Measurements from ENCODE around the gene TMEM139.

Gene TMEM139

DNA sequence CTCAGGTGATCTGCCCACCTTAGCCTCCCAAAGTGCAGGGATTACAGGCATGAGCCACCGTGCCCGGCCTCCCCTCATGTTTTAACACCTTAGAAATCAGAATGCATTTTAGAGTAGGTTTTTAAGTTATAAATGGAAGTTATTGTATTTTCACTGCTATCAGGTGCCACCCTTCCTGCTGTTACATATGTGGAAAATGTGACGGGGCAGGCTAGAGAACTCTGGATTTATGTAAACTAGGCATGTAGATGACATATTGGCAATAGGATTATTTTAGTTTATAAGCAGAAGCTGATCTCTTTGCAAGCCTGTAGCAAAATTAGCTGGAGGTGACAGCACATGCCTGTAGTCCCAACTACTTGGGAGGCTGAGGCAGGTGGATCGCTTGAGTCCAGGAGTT is 5.5 kb downstream of the TMEM139 start:
- no peak for DNase-seq

DNA sequence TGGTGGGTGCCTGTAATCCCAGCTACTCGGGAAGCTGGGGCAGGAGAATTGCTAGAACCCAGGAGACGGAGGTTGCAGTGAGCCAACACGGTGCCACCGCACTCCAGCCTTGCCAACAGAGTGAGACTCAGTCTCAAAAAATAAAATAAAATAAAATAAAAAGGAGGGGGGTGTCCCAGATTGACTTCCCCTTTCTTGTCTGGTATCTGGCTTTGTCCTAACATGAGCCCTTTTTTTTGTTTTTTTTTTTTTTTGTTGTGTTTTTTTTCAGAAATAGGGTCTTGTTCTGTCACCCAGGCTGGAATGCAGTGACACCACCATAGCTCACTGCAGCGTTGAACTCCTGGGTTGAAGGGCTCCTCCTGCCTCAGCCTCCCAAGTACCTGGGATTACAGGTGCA is 8.1 kb downstream of the TMEM139 start:
- no peak for DNase-seq

DNA sequence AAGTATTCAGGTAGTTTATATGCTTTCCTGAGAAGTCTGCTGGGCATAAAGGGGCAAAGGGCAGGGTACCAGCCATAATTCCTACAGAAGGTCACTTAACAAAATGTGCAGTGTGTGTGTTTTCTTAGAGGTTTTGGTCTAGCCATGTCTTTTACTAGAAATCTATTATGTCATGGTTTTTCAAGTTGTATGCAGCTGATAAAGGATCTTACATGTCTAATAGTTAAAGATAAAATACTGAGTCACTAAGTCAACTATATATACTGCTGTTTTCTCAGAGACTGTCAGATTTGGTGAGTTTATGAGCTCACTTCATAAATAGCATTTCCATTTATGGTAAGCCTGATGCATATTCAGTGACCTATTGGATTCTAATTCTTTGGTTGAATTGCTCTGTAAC is 11.1 kb downstream of the TMEM139 start:
- DNase-seq, result no peak

DNA sequence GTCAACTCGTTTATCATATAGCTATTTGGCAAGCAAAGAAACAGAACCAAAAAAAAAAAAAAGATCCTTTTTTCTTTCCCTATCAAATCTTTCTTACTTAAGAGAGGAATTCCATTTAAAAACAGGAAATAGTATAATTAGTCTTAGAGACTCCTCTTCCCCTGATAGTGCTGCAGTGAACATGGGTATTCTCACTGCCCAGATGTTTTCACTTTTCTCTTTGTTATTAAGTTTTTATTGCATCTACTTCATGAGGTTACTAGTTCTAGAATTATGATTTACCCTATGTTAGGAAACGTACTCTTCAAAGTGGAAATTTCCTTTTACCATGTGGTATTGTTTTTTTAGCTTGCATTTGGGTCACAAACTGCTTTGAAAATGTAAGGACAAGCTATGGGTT is 11.9 kb downstream of the TMEM139 start:
- no peak for DNase-seq

DNA sequence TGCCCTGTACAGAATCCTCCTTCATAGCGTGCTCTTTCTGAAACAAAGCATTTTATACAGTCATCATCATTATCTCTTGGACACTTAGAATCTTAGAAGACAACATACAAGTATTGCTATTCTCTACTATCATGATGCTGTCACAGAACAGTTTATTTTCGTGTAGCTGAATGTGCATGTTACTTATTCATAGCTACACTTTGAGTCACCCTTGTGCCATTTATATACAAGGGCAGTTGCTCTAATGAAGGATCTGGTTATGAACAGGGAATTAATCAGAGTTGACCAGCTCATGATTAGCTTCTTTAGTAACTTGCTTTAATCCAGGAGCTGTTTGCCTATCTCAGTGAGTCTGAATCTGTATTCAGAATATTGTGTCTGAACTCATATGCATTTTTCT is 14.6 kb downstream of the TMEM139 start:
- DNase-seq, result no peak

DNA sequence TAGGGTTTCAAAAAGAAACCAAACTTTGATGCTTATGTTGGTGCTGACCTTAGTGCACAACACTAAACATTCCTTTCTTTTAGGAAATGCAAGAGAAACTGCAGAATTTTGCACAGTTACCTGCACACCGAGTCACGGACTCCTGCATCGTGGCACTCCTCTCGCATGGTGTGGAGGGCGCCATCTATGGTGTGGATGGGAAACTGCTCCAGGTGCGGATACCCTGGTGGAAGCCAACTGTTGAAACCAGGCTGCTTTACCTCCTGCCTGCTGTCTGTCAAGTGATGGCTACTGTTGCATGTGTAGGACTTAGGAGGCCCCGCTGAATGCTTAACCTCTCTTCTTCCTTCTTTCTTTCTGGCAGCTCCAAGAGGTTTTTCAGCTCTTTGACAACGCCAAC is 15.1 kb downstream of the TMEM139 start:
- no peak for DNase-seq

DNA sequence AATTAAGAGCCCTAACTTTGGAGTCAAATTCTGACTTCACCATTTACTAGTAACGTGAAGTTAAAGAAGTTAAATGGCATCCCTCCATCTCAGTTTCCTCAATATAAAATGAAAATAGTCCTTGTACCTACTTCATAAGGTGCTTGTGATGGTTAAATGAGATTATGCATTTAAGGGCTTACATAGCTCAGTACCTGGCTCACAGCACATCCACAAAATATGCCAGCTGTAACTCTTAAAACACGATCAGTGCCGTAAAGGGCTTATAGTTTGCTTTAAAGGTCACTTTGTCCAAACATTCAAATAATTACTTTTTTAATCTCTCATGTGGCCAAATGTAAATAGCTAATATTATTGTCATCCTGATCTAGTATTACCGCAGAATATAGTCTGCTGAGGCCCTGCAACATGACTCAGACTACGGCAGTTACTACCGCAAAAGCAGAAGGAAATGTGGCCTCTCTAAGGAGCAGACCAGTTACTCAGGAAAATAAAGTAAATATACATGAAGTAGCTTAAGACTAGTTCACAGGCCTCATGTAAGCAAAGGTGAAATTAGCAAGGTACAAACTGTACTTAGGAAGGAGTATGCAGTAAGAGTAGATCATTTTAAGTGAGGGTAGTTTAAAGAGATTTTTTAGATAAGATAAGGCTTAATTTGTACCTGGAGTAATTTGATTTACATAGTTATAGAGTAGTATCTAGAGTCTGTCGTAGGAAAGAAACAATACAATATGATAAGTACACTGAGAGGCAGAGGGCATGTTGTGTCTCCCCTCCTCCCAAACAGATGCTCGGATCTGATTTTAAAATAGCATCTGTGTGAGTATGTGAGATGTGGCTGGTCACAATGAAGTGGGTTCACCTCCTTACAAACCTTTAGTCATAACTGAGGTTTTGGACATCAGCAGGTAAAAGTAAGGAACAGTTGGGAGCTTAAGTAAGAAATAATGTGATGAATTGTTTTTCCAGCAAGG is 16.5 kb downstream of the TMEM139 start:
- DNase-seq, result no peak

DNA sequence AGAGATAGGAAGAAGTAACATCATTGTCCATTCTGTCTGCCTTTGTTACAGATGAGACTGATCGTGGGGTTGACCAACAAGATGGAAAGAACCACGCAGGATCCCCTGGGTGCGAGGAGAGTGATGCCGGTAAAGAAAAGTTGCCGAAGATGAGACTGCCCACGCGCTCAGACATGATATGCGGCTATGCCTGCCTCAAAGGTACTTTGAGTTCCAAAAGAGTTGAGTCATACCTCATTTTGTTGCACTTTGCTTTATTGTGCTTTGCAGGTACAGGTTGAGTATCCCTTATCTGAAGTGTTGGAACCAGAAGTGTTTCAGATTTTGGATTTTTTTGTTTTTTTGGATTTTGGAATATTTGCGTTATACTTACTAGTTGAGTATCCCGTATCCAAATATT is 19.0 kb downstream of the TMEM139 start:
- no peak for DNase-seq

DNA sequence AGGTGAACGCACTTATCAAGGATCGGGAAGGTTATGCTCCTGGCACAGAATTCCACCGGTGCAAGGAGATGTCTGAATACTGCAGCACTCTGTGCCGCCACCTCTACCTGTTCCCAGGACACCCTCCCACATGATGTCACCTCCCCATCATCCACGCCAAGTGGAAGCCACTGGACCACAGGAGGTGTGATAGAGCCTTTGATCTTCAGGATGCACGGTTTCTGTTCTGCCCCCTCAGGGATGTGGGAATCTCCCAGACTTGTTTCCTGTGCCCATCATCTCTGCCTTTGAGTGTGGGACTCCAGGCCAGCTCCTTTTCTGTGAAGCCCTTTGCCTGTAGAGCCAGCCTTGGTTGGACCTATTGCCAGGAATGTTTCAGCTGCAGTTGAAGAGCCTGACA is 20.2 kb downstream of the TMEM139 start:
- DNase-seq, result no peak

DNA sequence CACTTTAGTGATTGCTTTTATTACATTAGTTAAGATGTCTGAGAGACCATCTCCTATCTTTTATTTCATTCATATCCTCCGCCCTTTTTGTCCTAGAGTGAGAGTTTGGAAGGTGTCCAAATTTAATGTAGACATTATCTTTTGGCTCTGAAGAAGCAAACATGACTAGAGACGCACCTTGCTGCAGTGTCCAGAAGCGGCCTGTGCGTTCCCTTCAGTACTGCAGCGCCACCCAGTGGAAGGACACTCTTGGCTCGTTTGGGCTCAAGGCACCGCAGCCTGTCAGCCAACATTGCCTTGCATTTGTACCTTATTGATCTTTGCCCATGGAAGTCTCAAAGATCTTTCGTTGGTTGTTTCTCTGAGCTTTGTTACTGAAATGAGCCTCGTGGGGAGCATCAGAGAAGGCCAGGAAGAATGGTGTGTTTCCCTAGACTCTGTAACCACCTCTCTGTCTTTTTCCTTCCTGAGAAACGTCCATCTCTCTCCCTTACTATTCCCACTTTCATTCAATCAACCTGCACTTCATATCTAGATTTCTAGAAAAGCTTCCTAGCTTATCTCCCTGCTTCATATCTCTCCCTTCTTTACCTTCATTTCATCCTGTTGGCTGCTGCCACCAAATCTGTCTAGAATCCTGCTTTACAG is 20.8 kb downstream of the TMEM139 start:
- DNase-seq, result peak; percentile 29

DNA sequence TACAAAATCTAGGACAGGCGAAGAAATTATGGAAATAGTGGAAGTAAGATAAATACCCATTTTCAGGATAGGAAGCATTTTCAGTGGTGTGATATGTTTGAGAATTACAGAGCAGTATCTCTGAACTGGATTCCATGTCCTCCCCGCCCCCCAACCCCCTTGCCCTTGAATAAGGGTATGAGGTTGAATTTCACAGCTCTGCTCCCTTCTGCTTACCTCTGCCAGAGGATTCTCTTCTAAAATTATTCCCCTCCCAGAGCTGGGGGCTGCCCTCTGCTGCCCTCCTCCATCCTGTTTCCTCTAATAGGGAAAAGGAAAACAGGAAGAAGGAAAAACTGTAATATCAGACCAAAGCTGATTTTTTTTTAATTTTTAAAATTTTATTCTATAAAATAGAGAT is 23.9 kb downstream of the TMEM139 start:
- no peak for DNase-seq

DNA sequence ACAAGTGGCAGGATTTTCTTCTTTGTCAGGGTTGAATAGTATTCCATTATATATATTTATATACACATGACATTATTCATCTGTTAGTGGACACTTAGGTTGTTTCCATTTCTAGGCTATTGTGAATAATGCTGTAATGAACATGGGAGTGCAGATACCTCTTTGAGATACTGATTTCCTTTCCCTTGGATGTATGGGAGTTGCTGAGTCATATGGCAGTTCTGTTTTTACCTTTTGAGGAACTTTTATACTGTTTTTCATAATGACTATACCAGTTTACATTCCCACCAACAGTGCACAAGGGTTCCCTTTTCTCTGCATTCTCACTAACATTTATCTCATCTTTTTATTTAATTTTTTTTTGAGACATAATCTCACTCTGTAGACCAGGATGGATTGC is 29.4 kb downstream of the TMEM139 start:
- DNase-seq, result no peak

DNA sequence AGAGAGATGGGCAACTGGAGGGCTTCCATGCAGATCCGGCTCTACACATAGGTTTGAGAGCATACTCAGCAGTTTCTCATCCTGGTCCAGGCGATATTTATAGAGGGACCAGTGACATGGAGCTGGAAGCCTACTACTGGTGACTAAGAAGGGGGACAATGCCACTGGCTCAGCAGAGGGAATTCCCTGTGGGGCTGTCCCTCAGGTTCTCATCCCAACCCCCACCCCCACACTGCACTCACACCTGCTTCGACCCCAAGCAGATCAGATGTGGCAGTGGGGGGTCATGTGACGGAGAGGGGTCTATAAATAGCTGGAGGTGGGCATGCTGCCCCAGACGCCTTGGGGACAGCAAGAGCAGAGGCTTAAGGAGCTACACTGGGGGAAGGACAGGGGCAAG is 31.0 kb downstream of the TMEM139 start, which contains the start of gene CLCN1:
Gene CLCN1, plus strand, starts transcription at position 336 of the 400 bp plus-strand sequence. CDS start 102 bp downstream, outside the sequence.
- no peak for DNase-seq

DNA sequence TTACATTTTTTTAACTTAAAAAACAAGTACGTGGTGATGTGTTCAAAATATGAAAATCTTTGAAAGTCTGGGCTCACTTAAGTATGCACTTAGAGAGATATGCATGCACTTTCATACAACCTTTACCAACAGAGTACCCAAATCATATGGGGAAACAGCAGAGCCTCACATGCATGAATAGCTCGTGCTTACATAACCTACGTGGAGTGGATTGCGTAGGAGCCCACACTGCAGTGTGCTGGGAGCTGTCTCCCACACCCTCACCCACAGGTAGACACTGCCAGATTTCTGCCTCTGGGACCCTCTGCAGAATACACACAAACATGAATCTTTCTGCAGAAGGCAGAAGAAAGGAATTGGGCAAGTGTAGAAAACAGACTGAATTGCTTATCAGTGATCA is 31.7 kb downstream of the TMEM139 start:
- DNase-seq, result no peak

DNA sequence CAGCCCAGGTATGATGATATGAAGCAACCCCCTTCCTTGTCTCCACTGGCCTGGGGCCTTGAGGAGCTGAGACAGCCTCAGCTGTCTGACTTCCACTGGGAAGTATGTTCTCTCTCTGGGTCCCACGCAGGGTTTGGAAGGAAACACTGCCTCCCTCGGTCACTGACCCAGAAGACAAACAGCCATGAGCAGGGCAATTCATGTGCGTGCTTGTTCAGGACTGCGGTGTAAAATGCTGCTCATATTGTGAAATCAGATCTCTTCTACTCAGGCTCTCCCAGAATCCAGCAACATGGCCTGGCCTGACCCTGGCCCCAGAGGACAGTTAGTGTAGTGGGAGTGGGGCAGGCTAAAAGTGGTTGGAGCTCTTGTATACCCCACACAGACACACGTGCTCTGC is 33.9 kb downstream of the TMEM139 start:
- no peak for DNase-seq

DNA sequence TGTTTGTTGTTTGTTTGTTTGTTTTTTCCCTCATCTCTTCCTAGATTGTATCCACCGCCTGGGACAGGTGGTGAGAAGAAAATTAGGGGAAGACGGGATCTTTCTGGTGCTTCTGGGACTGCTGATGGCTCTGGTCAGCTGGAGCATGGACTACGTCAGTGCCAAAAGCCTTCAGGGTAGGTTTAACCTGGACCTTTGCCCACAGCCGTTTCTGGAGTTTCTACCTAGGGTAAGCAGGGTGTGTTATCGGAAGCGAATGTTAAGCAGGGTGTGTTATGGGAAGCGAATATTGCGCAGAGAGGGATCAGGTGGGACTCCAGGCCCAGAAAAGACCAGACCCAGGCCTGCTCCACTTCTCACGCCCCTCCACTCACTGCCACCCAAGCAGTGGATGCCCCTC is 35.9 kb downstream of the TMEM139 start:
- DNase-seq, result no peak

DNA sequence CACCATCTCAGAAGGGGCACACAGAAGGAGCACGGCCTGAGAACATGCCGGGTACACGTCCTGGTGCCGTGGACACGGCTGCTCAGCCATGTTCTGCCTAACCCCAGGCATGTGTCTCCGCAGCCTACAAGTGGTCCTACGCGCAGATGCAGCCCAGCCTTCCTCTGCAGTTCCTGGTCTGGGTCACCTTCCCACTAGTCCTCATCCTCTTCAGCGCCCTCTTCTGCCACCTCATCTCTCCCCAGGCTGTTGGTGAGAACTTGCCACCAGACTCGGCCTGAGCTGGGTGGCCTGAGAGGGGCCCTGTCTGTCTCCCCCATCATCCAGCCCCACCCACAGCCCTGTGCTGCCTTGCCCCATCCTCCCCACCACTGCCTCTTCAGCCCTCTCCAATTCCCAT is 36.5 kb downstream of the TMEM139 start:
- no peak for DNase-seq

DNA sequence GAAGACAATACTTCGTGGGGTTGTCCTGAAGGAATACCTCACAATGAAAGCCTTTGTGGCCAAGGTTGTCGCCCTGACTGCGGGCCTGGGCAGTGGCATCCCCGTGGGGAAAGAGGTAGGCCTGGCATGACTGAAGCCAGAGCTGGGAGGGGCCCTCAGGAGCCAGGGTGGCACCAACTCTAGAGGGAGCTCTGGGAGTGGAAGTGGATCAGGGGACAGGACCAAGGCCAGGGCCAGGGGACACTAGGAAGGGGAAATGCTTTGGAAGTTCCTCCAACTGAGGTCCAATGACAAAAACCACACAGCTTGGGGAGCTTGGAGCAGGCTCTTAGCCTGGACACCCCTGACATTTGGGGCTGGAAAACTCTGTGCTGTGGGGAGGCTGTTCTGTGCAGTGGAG is 37.0 kb downstream of the TMEM139 start:
- no peak for DNase-seq

DNA sequence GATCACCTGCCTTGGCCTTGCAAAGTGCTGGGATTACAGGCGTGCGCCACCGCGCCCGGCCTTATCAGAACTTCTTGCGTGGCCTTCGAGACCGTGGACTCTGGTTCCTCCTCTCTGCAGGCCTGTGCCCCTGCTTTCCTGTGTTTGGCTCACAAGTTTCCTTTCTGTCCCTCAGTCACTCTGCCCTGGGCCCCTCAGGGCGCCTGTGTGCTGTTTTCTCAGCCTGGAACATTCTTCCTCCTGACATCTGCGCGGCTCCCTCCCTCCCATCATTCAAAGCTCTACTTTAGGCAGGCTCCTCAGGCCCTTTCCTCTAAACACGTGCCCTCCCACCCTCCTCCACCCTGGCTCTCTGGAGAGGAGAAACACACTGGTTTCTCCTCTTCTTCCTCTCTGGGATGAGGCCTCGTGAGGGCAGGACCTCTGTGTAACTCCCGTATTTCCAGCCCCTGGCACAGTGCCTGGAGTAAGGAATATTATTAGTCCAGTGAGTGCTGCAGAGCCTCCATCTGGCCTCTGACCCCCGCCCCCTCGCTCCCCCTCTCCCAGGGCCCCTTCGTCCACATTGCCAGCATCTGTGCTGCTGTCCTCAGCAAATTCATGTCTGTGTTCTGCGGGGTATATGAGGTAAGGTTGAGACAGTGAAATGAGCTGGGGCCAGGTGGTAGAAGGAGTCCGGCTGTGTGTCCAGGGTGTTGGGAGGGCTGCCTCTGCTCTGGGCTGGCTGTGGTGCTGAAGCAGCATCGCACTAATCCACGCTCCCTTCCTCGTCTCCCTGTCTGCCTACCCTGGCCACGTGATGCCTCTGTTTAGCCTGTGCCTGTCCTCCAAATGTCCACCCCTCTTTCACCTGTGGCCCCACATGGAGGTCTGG is 38.2 kb downstream of the TMEM139 start:
- no peak for DNase-seq

DNA sequence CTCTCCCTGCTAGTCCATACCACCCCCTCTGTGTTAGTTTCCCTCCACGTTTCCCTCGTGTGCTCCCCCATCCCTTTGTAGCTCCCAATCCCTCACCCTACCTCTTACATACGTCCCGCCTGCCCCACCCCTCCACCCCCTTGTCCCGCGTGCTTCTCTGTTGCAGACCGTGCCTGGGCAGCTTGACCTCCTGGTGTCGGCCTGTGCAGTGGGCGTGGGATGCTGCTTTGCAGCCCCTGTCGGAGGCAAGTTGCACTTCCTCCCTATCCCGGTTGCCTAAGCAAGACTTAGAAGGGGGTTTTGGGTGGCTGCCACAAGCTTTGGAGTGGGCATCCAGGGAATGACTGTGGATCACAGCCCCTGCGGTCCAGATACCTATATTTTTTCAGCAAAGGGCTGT is 38.9 kb downstream of the TMEM139 start:
- DNase-seq, result no peak

DNA sequence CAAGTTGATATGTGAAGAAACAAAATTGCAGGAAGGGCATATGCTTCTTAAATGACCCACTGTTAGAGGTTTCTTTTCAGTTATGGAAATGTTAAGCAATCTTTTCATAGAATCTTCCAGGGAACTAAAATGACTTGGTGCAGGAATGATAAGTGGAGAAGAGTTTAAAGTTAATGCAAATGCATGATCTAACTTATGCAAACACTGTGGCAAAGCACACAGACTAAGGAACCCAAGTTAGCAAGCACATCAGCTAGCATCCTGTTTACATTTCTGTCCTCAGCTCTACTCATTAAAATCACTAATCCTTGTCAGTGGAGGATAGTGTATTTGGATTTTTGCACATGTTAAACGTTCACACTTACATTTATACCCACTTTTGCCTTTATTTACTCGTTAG is 40.5 kb downstream of the TMEM139 start:
- no peak for DNase-seq

DNA sequence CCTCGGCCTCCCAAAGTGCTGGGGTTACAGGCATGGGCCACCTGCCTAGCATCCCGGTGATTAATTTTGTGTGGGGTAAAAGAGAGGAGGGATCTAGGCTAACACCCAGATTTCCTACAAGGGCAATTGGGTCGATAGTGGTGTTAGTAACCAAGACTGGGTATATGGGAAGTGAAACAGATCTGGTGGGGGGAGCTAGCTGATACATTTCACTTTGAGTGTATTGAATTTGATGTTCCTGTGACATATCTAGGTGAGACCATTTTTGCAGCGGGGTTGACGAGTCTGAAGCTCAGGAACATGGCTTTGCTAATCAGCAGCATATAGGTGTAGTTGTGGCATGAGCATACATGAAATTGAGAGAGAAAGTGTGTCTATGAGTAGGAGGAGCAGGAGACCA is 43.1 kb downstream of the TMEM139 start:
- no peak for DNase-seq

DNA sequence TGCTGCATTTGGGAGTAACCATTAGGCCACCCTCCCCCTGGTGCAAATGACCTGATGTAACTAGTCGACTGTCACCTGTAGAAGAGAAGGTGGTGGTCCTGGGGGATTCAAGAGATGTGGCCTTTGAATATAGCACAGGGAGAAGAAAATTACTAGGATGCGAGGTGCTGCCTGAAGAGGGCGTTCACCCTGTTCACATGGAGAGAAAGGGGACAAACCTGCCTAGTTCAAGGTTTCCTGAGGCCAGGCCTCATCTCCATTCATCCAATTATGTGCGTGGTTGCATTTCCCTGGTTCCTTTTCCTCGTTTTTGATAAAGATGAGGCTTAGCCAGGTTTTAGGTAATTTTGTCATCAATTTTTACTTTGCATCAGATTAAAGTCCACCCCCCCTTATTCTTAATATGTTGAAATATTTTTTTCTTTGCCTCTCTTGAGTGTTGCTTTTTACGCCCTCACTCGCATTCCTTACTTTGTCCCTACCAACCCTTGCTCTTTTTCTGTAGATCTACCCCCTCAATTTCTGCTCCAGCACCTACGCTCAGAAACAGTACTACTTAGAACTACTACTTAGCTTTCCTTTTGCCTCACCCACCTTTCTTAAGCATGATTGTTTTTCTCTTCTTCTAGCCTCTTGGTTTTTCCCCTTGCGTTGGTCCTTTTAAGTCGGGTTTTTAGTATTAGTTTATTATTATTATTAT is 44.9 kb downstream of the TMEM139 start:
- DNase-seq, result no peak

Measured in NCI-H2227 treated with DMSO at 0.1 percent for 48 hours (cell line).